HL-60 (cell line): ENCODE data around the gene GFRA1.

Experiments used
- DNase-seq, 2 experiments: peaks; one replicate each; pipeline ENCODE4 v3.0.0-alpha.2; 2010 to 2020; ENCODE audit warnings: low read depth in 1 of 2, low spot score in 1 of 2
- H3K27ac ChIP-seq: fragments of 250-450 bp; sonication (Bioruptor Pico); replicated peaks from 2 replicates; pipeline ENCODE4 v1.5.1; 2020; ENCODE audit warnings: mild to moderate bottlenecking, moderate library complexity
- H3K27me3 ChIP-seq: fragments of 250-450 bp; sonication (Bioruptor Pico); 2 replicates; pipeline ENCODE4 v1.5.1; 2021; ENCODE audit warnings: mild to moderate bottlenecking, moderate library complexity; ENCODE audit not compliant: insufficient read depth, poor library complexity, severe bottlenecking
- H3K4me3 ChIP-seq: replicated peaks from 2 replicates; pipeline ENCODE4 v1.5.1; 2011; ENCODE audit warnings: mild to moderate bottlenecking, control low read depth, low read length; ENCODE audit not compliant: insufficient read depth
- CTCF ChIP-seq: IDR thresholded peaks from one replicate; pipeline ENCODE4 v1.5.1; 2011; ENCODE audit warnings: low read length, control low read depth, inconsistent platforms; ENCODE audit not compliant: insufficient read depth
- GABPA ChIP-seq: IDR thresholded peaks from 2 replicates; pipeline ENCODE4 v1.6.1; 2012; ENCODE audit warnings: low read depth
- POLR2AphosphoS5 ChIP-seq: IDR thresholded peaks from 2 replicates; pipeline ENCODE4 v1.6.1; 2012; ENCODE audit warnings: low read depth
- REST ChIP-seq: IDR thresholded peaks from 2 replicates; pipeline ENCODE4 v1.6.1; 2012; ENCODE audit warnings: low read depth; ENCODE audit not compliant: insufficient replicate concordance
- SPI1 ChIP-seq: IDR thresholded peaks from 2 replicates; pipeline ENCODE4 v1.6.1; 2012; ENCODE audit warnings: low read depth, mild to moderate bottlenecking, borderline replicate concordance

The GFRA1 gene

GRCh38 chr10:116182426-116182825 is 90.6 kb downstream of the GFRA1 start:
- no peak for DNase-seq
- TF ChIP-seq SPI1 (no peak), REST (no peak), CTCF (no peak), POLR2AphosphoS5 (no peak), GABPA (no peak)
- H3K4me3 ChIP-seq = no peak overlapping the region
- no peak overlapping the region for H3K27ac ChIP-seq
- no peaks in the 10 kb centered on the region for H3K27me3 ChIP-seq

- TF ChIP-seq GABPA (no peak), SPI1 (no peak), POLR2AphosphoS5 (no peak), CTCF (no peak), REST (no peak)
- Histone ChIP-seq H3K4me3 (no peak overlapping the region), H3K27me3 (no peaks in the 10 kb centered on the region), H3K27ac (no peak overlapping the region)
- no peak for DNase-seq
Measured at GRCh38 chr10:116178086-116178605, 94.9 kb downstream of the GFRA1 start.

- DNase-seq = no peak
- no peak overlapping the region for H3K27ac ChIP-seq
- no peak for TF ChIP-seq SPI1
- TF ChIP-seq POLR2AphosphoS5 = no peak
- TF ChIP-seq CTCF = no peak
- no peak for TF ChIP-seq REST
- TF ChIP-seq GABPA = no peak
- H3K27me3 ChIP-seq = no peaks in the 10 kb centered on the region
- no peak overlapping the region for H3K4me3 ChIP-seq
Measured at GRCh38 chr10:116175231-116175630, 97.8 kb downstream of the GFRA1 start.
